CD4-positive, alpha-beta T cell (primary cell): ENCODE results near the gene SMIM10L1. TPM values are rescaled to one million over a fixed set of nuclear protein-coding genes. Genes with fewer than 3 reads are reported as not detected.

Experiments
- ATAC-seq: fragments of 200-7000 bp; cut with Tn5 transposase; one replicate; pipeline ENCODE4 v1.10.0; 2022; ENCODE audit warnings: mild to moderate bottlenecking; ENCODE audit not compliant: poor library complexity
- CTCF ChIA-PET: fragments of 350-600 bp; sonication (Branson Sonifier 250); formaldehyde crosslinking; loops from one replicate; lab custom pipeline; 2021; ENCODE audit warnings: antibody characterized with exemption, inconsistent platforms; lab: Charles Lee
- POLR2A ChIA-PET: fragments of 350-600 bp; sonication (Branson Sonifier 250); formaldehyde crosslinking; loops from one replicate; lab custom pipeline; 2021; ENCODE audit warnings: antibody characterized with exemption, inconsistent platforms; lab: Charles Lee
- DNase-seq, 14 experiments: peaks; one replicate each; pipeline ENCODE4 v3.0.0-alpha.2; 2013 to 2020; ENCODE audit warnings: mixed read lengths in 2 of 14
- H3K27ac ChIP-seq, 2 donors: one replicate each; pipeline versions ENCODE4 v1.5.1 to v1.7.0; 2013; ENCODE audit warnings: low read length in 2 of 2, low read depth in 1 of 2, mild to moderate bottlenecking in 1 of 2
- H3K27me3 ChIP-seq, 2 experiments: 1 replicate in 1 of 2; 2 replicates in 1 of 2; pipeline versions ENCODE4 v1.6.1 to v1.7.0; 2013; ENCODE audit warnings: low read length in 2 of 2, control low read depth in 1 of 2, mild to moderate bottlenecking in 1 of 2, moderate library complexity in 1 of 2; ENCODE audit not compliant: insufficient read depth in 2 of 2, control insufficient read depth in 1 of 2
- H3K36me3 ChIP-seq: one replicate; pipeline ENCODE4 v1.6.1; 2013; ENCODE audit warnings: low read length, control low read depth; ENCODE audit not compliant: insufficient read depth
- H3K4me1 ChIP-seq: one replicate; pipeline ENCODE4 v1.6.1; 2013; ENCODE audit warnings: low read length, control low read depth; ENCODE audit not compliant: insufficient read depth
- H3K4me3 ChIP-seq: one replicate; pipeline ENCODE4 v1.5.1; 2013; ENCODE audit warnings: mild to moderate bottlenecking, low read length, moderate library complexity
- H3K9me3 ChIP-seq, 2 experiments: 1 replicate in 1 of 2; 2 replicates in 1 of 2; pipeline versions ENCODE4 v1.6.1 to v1.7.0; 2013; ENCODE audit warnings: low read length in 2 of 2, mild to moderate bottlenecking in 2 of 2, control low read depth in 1 of 2, moderate library complexity in 1 of 2; ENCODE audit not compliant: control insufficient read depth in 1 of 2, insufficient read depth in 1 of 2
- H3K27ac Mint-ChIP-seq: one replicate; pipeline ENCODE4 v1.8.0; 2020; ENCODE audit warnings: mixed read lengths
- H3K27me3 Mint-ChIP-seq: one replicate; pipeline ENCODE4 v1.8.0; 2021; ENCODE audit warnings: mixed read lengths
- H3K36me3 Mint-ChIP-seq: one replicate; pipeline ENCODE4 v1.8.0; 2021; ENCODE audit warnings: low read depth, mixed read lengths
- H3K4me1 Mint-ChIP-seq: one replicate; pipeline ENCODE4 v1.8.0; 2021; ENCODE audit warnings: low read depth, mixed read lengths
- H3K4me3 Mint-ChIP-seq: one replicate; pipeline ENCODE4 v1.8.0; 2020; ENCODE audit warnings: mild to moderate bottlenecking, mixed read lengths
- H3K9me3 Mint-ChIP-seq: one replicate; pipeline ENCODE4 v1.8.0; 2020; ENCODE audit warnings: mixed read lengths
- CTCF ChIP-seq: fragments of 200-600 bp; IDR thresholded peaks from one replicate; pipeline ENCODE4 v1.8.0; 2022; ENCODE audit warnings: antibody characterized with exemption, mild to moderate bottlenecking
- intact Hi-C, 2 experiments: fragments of 100-400 bp; cut with DNase I in 1 of 2; cut with micrococcal nuclease in 1 of 2; formaldehyde crosslinking; loops; one replicate each; pipeline versions ENCODE4 v1.15.1 to v1.9.0; 2023 to 2025; cut with DNase I, micrococcal nuclease
- total RNA-seq, 174 experiments: library from RNA in 2 of 174; stranded (reverse) in 2 of 174; gene quantifications; one replicate each; pipeline ENCODE4 v1.2.3 and lab custom pipeline; 2021 to 2026

The SMIM10L1 gene
- total RNA-seq, 2 experiments from 2014 or later, result 9.0 to 9.6 TPM

GRCh38 chr12:11147420-11147819 is 23.6 kb upstream of the SMIM10L1 start:
- H3K9me3 ChIP-seq, result peaks cover 13 to 15% of the 10 kb centered on the region in 2 experiments
- no peak overlapping the region for H3K4me3 ChIP-seq
- CTCF ChIA-PET, result no interaction called here
- Mint-ChIP-seq H3K4me1 (peaks cover 15% of the 10 kb centered on the region), H3K4me3 (no peak overlapping the region), H3K27ac (no peak overlapping the region), H3K27me3 (no peaks in the 10 kb centered on the region), H3K9me3 (peaks cover 9% of the 10 kb centered on the region), H3K36me3 (peaks cover 57% of the 10 kb centered on the region)
- ATAC-seq (no peak), DNase-seq (no peak)
- no peak for TF ChIP-seq CTCF
- POLR2A ChIA-PET, result no interaction called here
- intact Hi-C loops, result no loop called here
- H3K27me3 ChIP-seq, result no peaks in the 10 kb centered on the region
- H3K36me3 ChIP-seq, result no peaks in the 10 kb centered on the region
- no peak overlapping the region for H3K27ac ChIP-seq
- H3K4me1 ChIP-seq, result no peaks in the 10 kb centered on the region

DNA sequence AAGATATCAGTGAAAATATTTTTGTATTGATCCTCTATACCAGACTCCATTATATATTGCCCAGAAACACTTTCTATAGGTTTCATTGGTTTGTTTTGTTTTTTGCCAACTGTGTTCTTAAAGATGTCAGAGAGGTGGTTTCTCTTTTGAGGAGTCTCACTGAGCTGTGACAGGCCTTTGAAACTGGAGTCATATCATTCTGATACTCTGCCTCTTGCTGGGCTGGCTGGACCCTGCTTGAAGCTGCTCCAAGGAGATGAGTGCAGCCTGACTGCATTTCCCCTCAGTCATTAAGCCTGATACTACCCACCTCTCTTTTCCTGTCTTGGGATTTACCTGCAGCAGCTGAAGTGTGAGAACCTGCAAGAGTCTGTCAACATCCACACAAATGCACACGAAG is 20.2 kb upstream of the SMIM10L1 start:
- CTCF ChIA-PET, result no interaction called here
- H3K36me3 Mint-ChIP-seq, result peaks cover 56% of the 10 kb centered on the region

DNA sequence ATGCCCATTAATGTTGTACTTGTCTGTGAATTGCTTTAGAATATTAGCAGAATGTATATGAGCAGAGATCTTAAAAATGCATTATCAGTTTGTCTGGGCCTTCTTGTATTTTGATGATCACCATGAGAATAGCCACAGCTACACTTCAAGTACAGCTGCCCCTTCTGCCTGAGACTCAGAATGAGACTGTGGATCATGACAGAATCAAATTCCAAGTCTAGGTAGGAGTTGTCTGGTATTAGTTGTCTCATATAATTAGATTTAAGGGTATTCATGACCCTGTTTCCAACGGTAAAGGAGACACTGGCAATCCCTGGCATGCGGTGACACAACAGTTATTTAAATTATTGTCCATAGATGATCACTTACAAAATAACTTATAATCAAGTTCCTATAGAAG is 18.3 kb upstream of the SMIM10L1 start:
- no peak for ATAC-seq
- Mint-ChIP-seq H3K4me3 (no peak overlapping the region), H3K27me3 (no peaks in the 10 kb centered on the region), H3K4me1 (peaks cover 9% of the 10 kb centered on the region), H3K27ac (no peak overlapping the region), H3K9me3 (no peaks in the 10 kb centered on the region), H3K36me3 (peaks cover 62% of the 10 kb centered on the region)
- Histone ChIP-seq H3K4me3 (no peak overlapping the region), H3K27me3 (no peaks in the 10 kb centered on the region), H3K4me1 (no peaks in the 10 kb centered on the region), H3K9me3 (peaks cover 0 to 5% of the 10 kb centered on the region in 2 experiments), H3K27ac (no peak overlapping the region), H3K36me3 (no peaks in the 10 kb centered on the region)
- no peak for TF ChIP-seq CTCF
- intact Hi-C loops, result no loop called here
- DNase-seq, result no peak
- ChIA-PET POLR2A (no interaction called here), CTCF (no interaction called here)

More for the DNA sequence above, 20.2 kb upstream of the SMIM10L1 start:
- no peaks in the 10 kb centered on the region for H3K4me1 ChIP-seq
- no peak overlapping the region for H3K27ac ChIP-seq
- no peaks in the 10 kb centered on the region for H3K27me3 ChIP-seq
- TF ChIP-seq CTCF, result no peak
- H3K27me3 Mint-ChIP-seq, result no peaks in the 10 kb centered on the region
- ATAC-seq, result no peak
- H3K4me3 Mint-ChIP-seq, result no peak overlapping the region
- H3K36me3 ChIP-seq, result no peaks in the 10 kb centered on the region
- no peaks in the 10 kb centered on the region for H3K9me3 Mint-ChIP-seq
- H3K4me3 ChIP-seq, result no peak overlapping the region
- H3K4me1 Mint-ChIP-seq, result peaks cover 8% of the 10 kb centered on the region
- DNase-seq, result no peak
- POLR2A ChIA-PET, result interaction anchor here (0.6 kb wide), 1 partner anchor 83 kb away, joined by 4 read pairs; no protein-coding TSS in a partner anchor
- no peak overlapping the region for H3K27ac Mint-ChIP-seq
- peaks cover 0 to 4% of the 10 kb centered on the region in 2 experiments for H3K9me3 ChIP-seq
- intact Hi-C loops, result no loop called here
